Astrocyte of the spinal cord (primary cell): Measurements from ENCODE around the gene GLMN.
"Not testable (repeated sequence)": the region's sequence is repeated elsewhere in the genome, so short reads cannot be mapped to it uniquely, and the experiment has no call there.

Source experiments
- DNase-seq: peaks from one replicate; pipeline ENCODE4 v3.0.0; 2011; ENCODE audit warnings: low read depth, low spot score
- H3K4me3 ChIP-seq: 2 replicates; pipeline ENCODE4 v1.5.1; 2011; ENCODE audit warnings: low read depth, mild to moderate bottlenecking, low read length, moderate library complexity
- CTCF ChIP-seq: IDR thresholded peaks from 2 replicates; pipeline ENCODE4 v1.5.1; 2012; ENCODE audit warnings: low read depth, mild to moderate bottlenecking, low read length, inconsistent platforms
- in situ Hi-C: cut with HindIII; loops from 2 replicates; pipeline ENCODE4 v1.10.0; 2017; ENCODE audit warnings: low sequenced_read_pairs

The GLMN gene

GRCh38 chr1:92276082-92276481 is 22.7 kb downstream of the GLMN start:
- in situ Hi-C loops = no loop called here
- no peak for TF ChIP-seq CTCF
- H3K4me3 ChIP-seq = no peak overlapping the region

GRCh38 chr1:92274939-92275338 is 23.8 kb downstream of the GLMN start:
- no peak overlapping the region for H3K4me3 ChIP-seq
- peak; percentile 41 for DNase-seq
- in situ Hi-C loops = no loop called here
- TF ChIP-seq CTCF = no peak

More at GRCh38 chr1:92276082-92276481, 22.7 kb downstream of the GLMN start:
- DNase-seq = no peak

GRCh38 chr1:92273039-92273438 is 25.7 kb downstream of the GLMN start:
- no peak overlapping the region for H3K4me3 ChIP-seq
- DNase-seq = no peak
- in situ Hi-C loops = no loop called here
- TF ChIP-seq CTCF = no peak

- TF ChIP-seq CTCF = no peak
- in situ Hi-C loops = no loop called here
- H3K4me3 ChIP-seq = no peak overlapping the region
- no peak for DNase-seq
These were observed 36.3 kb downstream of the GLMN start for GRCh38 chr1:92262516-92262915.

GRCh38 chr1:92259350-92259749 is 39.4 kb downstream of the GLMN start:
- no peak overlapping the region for H3K4me3 ChIP-seq
- no peak for TF ChIP-seq CTCF
- DNase-seq = no peak
- in situ Hi-C loops = no loop called here

- in situ Hi-C loops, H3K4me3 ChIP-seq, DNase-seq: not testable (repeated sequence)
These were observed 44.1 kb downstream of the GLMN start for GRCh38 chr1:92254714-92255113.

- in situ Hi-C loops = no loop called here
- H3K4me3 ChIP-seq = no peak overlapping the region
- TF ChIP-seq CTCF = no peak
- DNase-seq = no peak
These were observed 54.4 kb downstream of the GLMN start for GRCh38 chr1:92244376-92244775.
